ENCODE measurements around the gene CA12. TPM values are rescaled to one million over a fixed set of nuclear protein-coding genes. Genes with fewer than 3 reads are reported as not detected.

Gene CA12
- total and polyA plus RNA-seq, 2 donors (not counting 3 experiments of a cell fraction or from before 2014, with no cell fraction given), result 1.1 to 5.9 TPM

DNA sequence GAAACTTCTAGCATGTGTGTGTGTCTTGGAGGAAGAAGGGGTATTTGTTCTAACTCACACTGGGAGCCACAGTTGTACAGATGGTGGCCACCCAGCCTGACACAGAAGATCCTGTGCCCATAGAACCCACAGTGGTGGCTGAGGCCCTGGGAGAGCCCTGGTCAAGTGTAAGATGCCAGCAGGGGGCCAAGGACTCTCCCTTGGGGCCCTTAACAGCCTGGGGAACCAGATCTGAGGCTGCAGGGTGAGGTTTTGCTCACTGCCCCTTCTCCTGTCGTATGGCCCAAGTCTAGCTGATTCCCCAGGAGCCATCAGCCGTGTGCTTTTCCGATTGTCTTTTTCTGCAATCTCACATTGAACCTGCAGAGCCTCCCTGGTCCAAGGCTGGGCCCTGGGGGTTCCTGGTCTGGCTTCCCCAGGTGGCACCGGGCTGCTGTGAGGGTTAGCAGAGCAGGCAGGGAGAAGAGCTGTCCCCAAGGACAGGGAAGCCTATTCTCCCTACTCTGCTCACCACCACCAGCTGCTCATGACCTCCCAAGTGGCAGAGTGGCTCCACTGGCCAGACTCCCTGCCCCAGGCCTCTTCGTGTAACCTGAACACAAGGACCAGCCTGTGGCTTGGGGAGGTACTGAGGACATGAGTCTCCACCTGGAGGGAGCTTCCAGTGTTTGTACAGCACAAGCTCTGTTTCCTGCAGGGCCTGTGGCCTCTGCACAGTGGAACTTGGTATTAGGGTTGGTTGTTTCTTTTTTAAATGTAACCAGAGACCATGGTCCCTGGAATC is 51.9 kb downstream of the CA12 start:
- peaks cover 10% of the 10 kb centered on the region for H3K4me1 ChIP-seq (ENCODE audit: control insufficient read depth, extremely low read depth, insufficient read depth, low read length)
- no peaks in the 10 kb centered on the region for H4K20me1 ChIP-seq (replicated peaks; ENCODE audit: control insufficient read depth, extremely low read depth, insufficient read depth, low read length)
- no peak overlapping the region for H3K4me3 ChIP-seq (replicated peaks in 1 of 3; ENCODE audit: insufficient read depth in 1 of 3, low read depth in 1 of 3, low read length in 3 of 3)
- no peak overlapping the region for H3K27ac ChIP-seq (ENCODE audit: insufficient read depth, low read depth, low read length)
- ChIA-PET POLR2A (no interaction called here), CTCF (interaction anchor here (1.0 kb wide), 1 partner anchor 10 kb away, joined by 3 read pairs; no protein-coding TSS in a partner anchor)
- no peak overlapping the region for H3K4me2 ChIP-seq (ENCODE audit: insufficient read depth, low read length)
- no peaks in the 10 kb centered on the region for H3K9me1 ChIP-seq (replicated peaks; ENCODE audit: control insufficient read depth, extremely low read depth, insufficient read depth, low read length)
- H3K9ac ChIP-seq (replicated peaks; ENCODE audit: extremely low read depth, insufficient read depth, low read length), result no peak overlapping the region
- no peaks in the 10 kb centered on the region for H3K9me3 ChIP-seq (replicated peaks; ENCODE audit: control insufficient read depth, insufficient read depth, low read length)
- no peaks in the 10 kb centered on the region for H3K27me3 ChIP-seq (ENCODE audit: control insufficient read depth in 2 of 2, insufficient read depth in 2 of 2, low read length in 2 of 2)
- H3K36me3 ChIP-seq (ENCODE audit: control insufficient read depth in 2 of 2, extremely low read depth in 1 of 2, insufficient read depth in 2 of 2, low read length in 2 of 2), result no peaks in the 10 kb centered on the region
- no peak for DNase-seq (ENCODE audit: low read depth, low spot score)
- no peak for FAIRE-seq
- H3K79me2 ChIP-seq (ENCODE audit: control insufficient read depth, insufficient read depth, low read length), result no peaks in the 10 kb centered on the region
- no TSS peak for BruUV-seq (replicated peaks)
- TF ChIP-seq, protein P1, sequence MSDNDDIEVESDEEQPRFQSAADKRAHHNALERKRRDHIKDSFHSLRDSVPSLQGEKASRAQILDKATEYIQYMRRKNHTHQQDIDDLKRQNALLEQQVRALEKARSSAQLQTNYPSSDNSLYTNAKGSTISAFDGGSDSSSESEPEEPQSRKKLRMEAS (IDR thresholded peaks at IDR 0.05; ENCODE audit: insufficient read depth, insufficient read length), result no peak
- TF ChIP-seq POLR2A (IDR thresholded peaks at IDR 0.05; ENCODE audit: low read depth, low read length), result no peak
- no peak for TF ChIP-seq POLR2AphosphoS5 (IDR thresholded peaks at IDR 0.05; ENCODE audit: insufficient read depth, low read depth, low read length)
- TF ChIP-seq, protein P2, sequence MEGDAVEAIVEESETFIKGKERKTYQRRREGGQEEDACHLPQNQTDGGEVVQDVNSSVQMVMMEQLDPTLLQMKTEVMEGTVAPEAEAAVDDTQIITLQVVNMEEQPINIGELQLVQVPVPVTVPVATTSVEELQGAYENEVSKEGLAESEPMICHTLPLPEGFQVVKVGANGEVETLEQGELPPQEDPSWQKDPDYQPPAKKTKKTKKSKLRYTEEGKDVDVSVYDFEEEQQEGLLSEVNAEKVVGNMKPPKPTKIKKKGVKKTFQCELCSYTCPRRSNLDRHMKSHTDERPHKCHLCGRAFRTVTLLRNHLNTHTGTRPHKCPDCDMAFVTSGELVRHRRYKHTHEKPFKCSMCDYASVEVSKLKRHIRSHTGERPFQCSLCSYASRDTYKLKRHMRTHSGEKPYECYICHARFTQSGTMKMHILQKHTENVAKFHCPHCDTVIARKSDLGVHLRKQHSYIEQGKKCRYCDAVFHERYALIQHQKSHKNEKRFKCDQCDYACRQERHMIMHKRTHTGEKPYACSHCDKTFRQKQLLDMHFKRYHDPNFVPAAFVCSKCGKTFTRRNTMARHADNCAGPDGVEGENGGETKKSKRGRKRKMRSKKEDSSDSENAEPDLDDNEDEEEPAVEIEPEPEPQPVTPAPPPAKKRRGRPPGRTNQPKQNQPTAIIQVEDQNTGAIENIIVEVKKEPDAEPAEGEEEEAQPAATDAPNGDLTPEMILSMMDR (IDR thresholded peaks at IDR 0.05; ENCODE audit: extremely low read depth in 1 of 2, insufficient read depth in 1 of 2, low read depth in 1 of 2, low read length in 2 of 2), result no peak
- TF ChIP-seq FOS (IDR thresholded peaks at IDR 0.05; ENCODE audit: borderline replicate concordance, insufficient read depth, low read length), result no peak
- TF ChIP-seq MYC (IDR thresholded peaks at IDR 0.05; ENCODE audit: low read depth, low read length), result no peak
- TF ChIP-seq JUN (IDR thresholded peaks at IDR 0.05; ENCODE audit: borderline replicate concordance, insufficient read depth, insufficient read length, low read depth), result no peak
- TF ChIP-seq GATA2 (IDR thresholded peaks at IDR 0.05; ENCODE audit: insufficient read depth, insufficient read length, low read depth, low read length), result no peak
- no peak for TF ChIP-seq EZH2 (IDR thresholded peaks at IDR 0.05; ENCODE audit: borderline replicate concordance, low read depth, low read length, severe bottlenecking)
- H2AFZ ChIP-seq (ENCODE audit: low read depth, low read length), result no peak overlapping the region
- dilution Hi-C loops (cut with MboI; ENCODE audit: extremely low pct_ligation_motif_present, low sequenced_read_pairs) (no loop called here), intact Hi-C loops (cut with micrococcal nuclease) (no loop called here)

All from endothelial cell of umbilical vein (primary cell).